MM.1S (cell line): Measurements from ENCODE around the gene GLT8D2.

Source experiments
- DNase-seq: peaks from one replicate; pipeline ENCODE4 v3.0.0-alpha.2; 2015
- H2AFZ ChIP-seq: fragments of 300-600 bp; sonication (generic); 2 replicates; pipeline ENCODE4 v1.6.0; 2016; ENCODE audit warnings: antibody characterized with exemption, low read length
- H3F3A ChIP-seq: fragments of 300-600 bp; sonication (generic); 2 replicates; pipeline ENCODE4 v1.6.1; 2016; ENCODE audit warnings: mild to moderate bottlenecking, antibody characterized with exemption, low read length, moderate library complexity, mixed read lengths; ENCODE audit not compliant: insufficient read depth
- H3K27ac ChIP-seq: fragments of 300-600 bp; sonication (generic); 2 replicates; pipeline ENCODE4 v1.5.1; 2016; ENCODE audit warnings: mild to moderate bottlenecking, low read length
- H3K27me3 ChIP-seq: fragments of 300-600 bp; sonication (generic); replicated peaks from 2 replicates; pipeline ENCODE4 v1.6.0; 2016; ENCODE audit warnings: low read length; ENCODE audit not compliant: insufficient read depth
- H3K36me3 ChIP-seq: fragments of 300-600 bp; sonication (generic); replicated peaks from 2 replicates; pipeline ENCODE4 v1.6.1; 2016; ENCODE audit warnings: mild to moderate bottlenecking, low read length, mixed read lengths; ENCODE audit not compliant: insufficient read depth
- H3K4me1 ChIP-seq: fragments of 300-600 bp; sonication (generic); 2 replicates; pipeline ENCODE4 v1.6.1; 2016; ENCODE audit warnings: low read length, mixed read lengths
- H3K4me2 ChIP-seq: fragments of 300-600 bp; sonication (generic); 2 replicates; pipeline ENCODE4 v1.6.0; 2016; ENCODE audit warnings: low read depth, low read length
- H3K4me3 ChIP-seq: fragments of 300-600 bp; sonication (generic); 2 replicates; pipeline ENCODE4 v1.5.1; 2016; ENCODE audit warnings: low read length, mixed read lengths
- H3K79me2 ChIP-seq: fragments of 300-600 bp; sonication (generic); 2 replicates; pipeline ENCODE4 v1.6.1; 2016; ENCODE audit warnings: mixed run types, low read length, mixed read lengths
- H3K9ac ChIP-seq: fragments of 300-600 bp; sonication (generic); 2 replicates; pipeline ENCODE4 v1.6.1; 2016; ENCODE audit warnings: low read length, mixed read lengths
- H3K9me2 ChIP-seq: fragments of 300-600 bp; sonication (generic); replicated peaks from 2 replicates; pipeline ENCODE4 v1.6.1; 2016; ENCODE audit warnings: mild to moderate bottlenecking, low read length, mixed read lengths; ENCODE audit not compliant: insufficient read depth
- H3K9me3 ChIP-seq: fragments of 300-600 bp; sonication (generic); replicated peaks from 2 replicates; pipeline ENCODE4 v1.6.1; 2016; ENCODE audit warnings: mild to moderate bottlenecking, low read length, mixed read lengths; ENCODE audit not compliant: insufficient read depth
- H4K20me1 ChIP-seq: fragments of 300-600 bp; sonication (generic); 2 replicates; pipeline ENCODE4 v1.6.1; 2016; ENCODE audit warnings: mild to moderate bottlenecking, low read length, moderate library complexity, mixed read lengths; ENCODE audit not compliant: insufficient read depth
- EZH2 ChIP-seq: fragments of 300-600 bp; sonication (generic); optimal IDR thresholded peaks from 2 replicates; pipeline ENCODE3; 2017; ENCODE audit warnings: low read depth, mild to moderate bottlenecking, antibody characterized with exemption, low read length, mixed read lengths
- EZH2phosphoT487 ChIP-seq: fragments of 300-600 bp; sonication (generic); IDR thresholded peaks from 2 replicates; pipeline ENCODE4 v1.6.1; 2018; ENCODE audit warnings: antibody characterized with exemption, low read length
- TF ChIP-seq, protein P1 (sequence below): fragments of 300-600 bp; sonication (generic); IDR thresholded peaks from 2 replicates; pipeline ENCODE4 v1.5.1; 2016; ENCODE audit warnings: antibody characterized with exemption, low read length, mixed read lengths

Gene GLT8D2

DNA sequence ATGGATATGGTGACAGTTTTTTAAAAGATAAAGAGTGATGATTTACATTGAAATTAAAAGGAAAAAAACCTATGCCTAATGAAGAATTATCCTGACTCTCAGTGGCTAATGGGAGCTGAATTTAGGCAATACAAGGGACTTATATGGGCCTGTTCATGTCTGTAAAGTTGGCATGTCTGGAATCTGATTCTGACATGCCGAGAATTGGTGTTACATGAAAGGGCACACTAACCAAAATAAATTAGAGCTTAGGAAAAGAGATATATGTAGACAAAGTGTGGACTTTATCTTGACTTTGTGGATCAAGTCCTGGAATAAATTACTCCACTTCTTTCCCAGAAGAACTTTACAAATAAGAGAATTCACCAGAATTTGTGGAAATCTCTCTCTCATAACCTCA lies 83.3 kb downstream of the GLT8D2 start:
- Histone ChIP-seq H3K9me3 (no peaks in the 10 kb centered on the region), H3K4me2 (peak overlapping the region; percentile 82), H3K79me2 (peaks cover 81% of the 10 kb centered on the region), H3K27ac (peak overlapping the region; percentile 81; the same call in 1 of the 2 replicates), H3K36me3 (peaks cover 6% of the 10 kb centered on the region; the same call in 1 of the 2 replicates), H3K27me3 (no peaks in the 10 kb centered on the region), H4K20me1 (no peaks in the 10 kb centered on the region; the same call in 1 of the 2 replicates), H3F3A (peaks cover 4% of the 10 kb centered on the region), H3K4me3 (peak overlapping the region; percentile 98), H2AFZ (0 out of 2 replicates have a peak overlapping the region, but pooled peaks have one; percentile 43), H3K9ac (peak overlapping the region; percentile 95), H3K9me2 (no peaks in the 10 kb centered on the region), H3K4me1 (peaks cover 17% of the 10 kb centered on the region)
- DNase-seq, result no peak
- TF ChIP-seq EZH2phosphoT487 (no peak), EZH2 (no peak)
- TF ChIP-seq, protein P1, sequence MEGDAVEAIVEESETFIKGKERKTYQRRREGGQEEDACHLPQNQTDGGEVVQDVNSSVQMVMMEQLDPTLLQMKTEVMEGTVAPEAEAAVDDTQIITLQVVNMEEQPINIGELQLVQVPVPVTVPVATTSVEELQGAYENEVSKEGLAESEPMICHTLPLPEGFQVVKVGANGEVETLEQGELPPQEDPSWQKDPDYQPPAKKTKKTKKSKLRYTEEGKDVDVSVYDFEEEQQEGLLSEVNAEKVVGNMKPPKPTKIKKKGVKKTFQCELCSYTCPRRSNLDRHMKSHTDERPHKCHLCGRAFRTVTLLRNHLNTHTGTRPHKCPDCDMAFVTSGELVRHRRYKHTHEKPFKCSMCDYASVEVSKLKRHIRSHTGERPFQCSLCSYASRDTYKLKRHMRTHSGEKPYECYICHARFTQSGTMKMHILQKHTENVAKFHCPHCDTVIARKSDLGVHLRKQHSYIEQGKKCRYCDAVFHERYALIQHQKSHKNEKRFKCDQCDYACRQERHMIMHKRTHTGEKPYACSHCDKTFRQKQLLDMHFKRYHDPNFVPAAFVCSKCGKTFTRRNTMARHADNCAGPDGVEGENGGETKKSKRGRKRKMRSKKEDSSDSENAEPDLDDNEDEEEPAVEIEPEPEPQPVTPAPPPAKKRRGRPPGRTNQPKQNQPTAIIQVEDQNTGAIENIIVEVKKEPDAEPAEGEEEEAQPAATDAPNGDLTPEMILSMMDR, result no peak

DNA sequence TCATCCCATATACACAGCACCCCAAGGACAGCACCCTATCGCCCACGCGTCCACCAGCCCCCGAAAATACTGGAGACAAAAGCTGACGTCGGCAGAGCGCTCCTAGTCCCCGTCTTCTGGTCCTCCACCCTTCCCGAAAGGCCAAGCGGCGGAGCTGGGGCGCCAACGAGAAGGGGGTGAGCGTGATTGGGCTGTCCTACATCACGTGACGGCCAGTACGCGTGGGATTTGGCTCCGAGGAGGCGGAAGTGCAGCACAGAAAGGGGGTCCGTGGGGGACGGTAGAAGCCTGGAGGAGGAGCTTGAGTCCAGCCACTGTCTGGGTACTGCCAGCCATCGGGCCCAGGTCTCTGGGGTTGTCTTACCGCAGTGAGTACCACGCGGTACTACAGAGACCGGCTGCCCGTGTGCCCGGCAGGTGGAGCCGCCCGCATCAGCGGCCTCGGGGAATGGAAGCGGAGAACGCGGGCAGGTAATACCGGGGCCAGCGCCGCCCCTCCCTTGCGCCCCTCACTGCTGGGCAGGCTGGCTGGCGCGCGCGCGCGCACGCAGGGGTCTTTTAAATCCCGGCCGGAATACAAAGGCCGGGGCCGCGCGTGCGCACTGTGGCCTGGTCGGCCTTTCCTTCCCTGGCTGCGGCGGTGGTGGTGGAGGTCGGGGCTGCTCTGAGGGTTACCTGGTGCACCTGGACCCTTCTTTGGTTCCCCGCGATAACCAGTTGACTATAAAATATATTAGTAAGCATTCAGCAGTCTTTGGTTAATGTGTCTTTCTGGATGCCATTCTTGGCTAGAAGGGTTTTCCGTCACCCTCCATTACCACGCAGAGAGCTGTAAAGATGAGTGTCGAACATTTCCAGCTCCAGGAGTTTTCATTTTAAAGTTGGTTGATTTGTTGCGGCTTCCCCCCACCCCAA lies 84.1 kb downstream of the GLT8D2 start, which contains the start of gene TDG:
TDG (plus strand) TSS at position 283 of the 915 bp plus-strand sequence; CDS start at position 449, 166 bp downstream.
- no peaks in the 10 kb centered on the region for H3K27me3 ChIP-seq
- peaks cover 4% of the 10 kb centered on the region for H3F3A ChIP-seq
- no peaks in the 10 kb centered on the region; the same call in 1 of the 2 replicates for H4K20me1 ChIP-seq
- peaks cover 72% of the 10 kb centered on the region for H3K79me2 ChIP-seq
- peaks cover 17% of the 10 kb centered on the region for H3K4me1 ChIP-seq
- H3K36me3 ChIP-seq, result peaks cover 6% of the 10 kb centered on the region; the same call in 1 of the 2 replicates
- peak within 1 kb of the TSS; percentile 81; the same call in 1 of the 2 replicates for H3K27ac ChIP-seq
- no peaks in the 10 kb centered on the region for H3K9me2 ChIP-seq
- no peaks in the 10 kb centered on the region for H3K9me3 ChIP-seq
- H3K4me2 ChIP-seq, result peak within 1 kb of the TSS; percentile 89
- peak; percentile 98 for DNase-seq
- H2AFZ ChIP-seq, result peak within 1 kb of the TSS; percentile 93
- TF ChIP-seq EZH2, result no peak
- TF ChIP-seq, protein P1, result peak; percentile 19; the same call in 1 of the 2 replicates
- TF ChIP-seq EZH2phosphoT487, result no peak
- peak within 1 kb of the TSS; percentile 98 for H3K4me3 ChIP-seq
- H3K9ac ChIP-seq, result peak within 1 kb of the TSS; percentile 95

DNA sequence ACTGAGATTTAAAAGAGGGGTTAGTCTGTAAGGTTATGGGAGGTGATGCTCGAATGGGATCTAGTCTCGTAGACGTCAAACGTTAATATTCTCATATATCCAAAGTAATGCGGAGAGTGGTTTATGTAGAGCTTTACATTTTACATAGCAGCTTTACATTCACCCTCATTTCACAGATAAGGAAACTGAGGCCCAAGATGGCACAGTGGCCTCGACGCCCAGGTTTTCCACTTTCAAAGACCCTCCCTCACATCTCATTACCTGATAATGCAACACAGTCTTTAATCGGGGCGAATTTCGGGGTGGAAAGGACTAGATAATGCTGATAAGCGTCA lies 84.8 kb downstream of the GLT8D2 start:
- peaks cover 4% of the 10 kb centered on the region for H3F3A ChIP-seq
- H2AFZ ChIP-seq, result peak overlapping the region; percentile 93
- peaks cover 66% of the 10 kb centered on the region for H3K79me2 ChIP-seq
- no peak for TF ChIP-seq EZH2
- TF ChIP-seq, protein P1, result no peak
- TF ChIP-seq EZH2phosphoT487, result no peak
- H3K4me1 ChIP-seq, result peaks cover 17% of the 10 kb centered on the region
- H4K20me1 ChIP-seq, result no peaks in the 10 kb centered on the region
- peak overlapping the region; percentile 95 for H3K9ac ChIP-seq
- H3K9me2 ChIP-seq, result no peaks in the 10 kb centered on the region
- peak overlapping the region; percentile 98 for H3K4me3 ChIP-seq
- peaks cover 6% of the 10 kb centered on the region; the same call in 1 of the 2 replicates for H3K36me3 ChIP-seq
- no peaks in the 10 kb centered on the region for H3K9me3 ChIP-seq
- H3K4me2 ChIP-seq, result peak overlapping the region; percentile 89
- no peak for DNase-seq
- no peaks in the 10 kb centered on the region for H3K27me3 ChIP-seq
- H3K27ac ChIP-seq, result peak overlapping the region; percentile 81; the same call in 1 of the 2 replicates
